ENCODE results near the gene VTI1A. TPM values are rescaled to one million over a fixed set of nuclear protein-coding genes. Genes with fewer than 3 reads are reported as not detected.

The VTI1A gene
- total RNA-seq, 1 experiment from 2014 or later = 28.6 TPM

GRCh38 chr10:112799726-112800510 is 352.9 kb downstream of the VTI1A start:
- DNase-seq = no peak
- intact Hi-C loops (cut with micrococcal nuclease; ENCODE audit: unreplicated experiment) = loop anchor here (2.0 to 10.0 kb wide), 3 partner anchors 57 to 235 kb away; no protein-coding TSS in a partner anchor
- peaks cover 4% of the 10 kb centered on the region for H3K36me3 Mint-ChIP-seq (ENCODE audit: insufficient read depth, unreplicated experiment)
- CTCF ChIA-PET = interaction anchor here (0.7 kb wide), 1 partner anchor 295 kb away, joined by 3 read pairs; no protein-coding TSS in a partner anchor
- no peak for TF ChIP-seq CTCF (IDR thresholded peaks at IDR 0.05; ENCODE audit: unreplicated experiment)
- no peaks in the 10 kb centered on the region for H3K9me3 Mint-ChIP-seq (ENCODE audit: low read depth, unreplicated experiment)
- no TSS peak for BruUV-seq (replicated peaks)
- H3K4me1 Mint-ChIP-seq (ENCODE audit: low read depth, unreplicated experiment) = peaks cover 51% of the 10 kb centered on the region
- H3K4me3 Mint-ChIP-seq (ENCODE audit: low read depth, unreplicated experiment) = no peak overlapping the region
- H3K27me3 Mint-ChIP-seq (ENCODE audit: unreplicated experiment) = no peaks in the 10 kb centered on the region
- H3K27ac Mint-ChIP-seq (ENCODE audit: unreplicated experiment) = peak overlapping the region; percentile 32

DNA sequence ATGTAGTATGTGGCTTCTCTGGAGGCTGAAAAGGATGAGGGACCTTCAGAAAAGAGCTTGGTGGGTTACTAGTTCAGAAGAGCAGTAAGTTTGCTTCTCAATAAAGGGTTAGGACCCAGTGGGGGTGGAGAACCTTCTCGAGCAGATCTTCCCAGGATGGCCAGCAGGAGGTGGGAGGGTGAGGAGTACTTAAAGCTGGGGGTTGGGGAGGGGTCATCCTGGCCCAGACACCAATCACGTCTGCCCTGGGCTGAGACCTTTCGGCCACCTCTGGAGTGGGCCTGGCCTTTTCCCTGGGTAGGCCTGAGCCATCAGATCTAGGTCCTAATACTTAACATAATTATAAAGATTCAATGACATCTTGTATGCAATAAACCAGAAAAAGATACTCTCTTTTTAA is 354.0 kb downstream of the VTI1A start:
- DNase-seq = no peak
- peaks cover 4% of the 10 kb centered on the region for H3K36me3 Mint-ChIP-seq (ENCODE audit: insufficient read depth, unreplicated experiment)
- intact Hi-C loops (cut with micrococcal nuclease; ENCODE audit: unreplicated experiment) = loop anchor here (2.0 to 10.0 kb wide), 3 partner anchors 58 to 236 kb away; no protein-coding TSS in a partner anchor
- H3K9me3 Mint-ChIP-seq (ENCODE audit: low read depth, unreplicated experiment) = no peaks in the 10 kb centered on the region
- peak overlapping the region; percentile 84 for H3K27ac Mint-ChIP-seq (ENCODE audit: unreplicated experiment)
- H3K4me1 Mint-ChIP-seq (ENCODE audit: low read depth, unreplicated experiment) = peaks cover 51% of the 10 kb centered on the region
- no TSS peak for BruUV-seq (replicated peaks)
- CTCF ChIA-PET = interaction anchor here (0.8 kb wide), 1 partner anchor 23 kb away, joined by 3 read pairs; no protein-coding TSS in a partner anchor
- no peaks in the 10 kb centered on the region for H3K27me3 Mint-ChIP-seq (ENCODE audit: unreplicated experiment)
- H3K4me3 Mint-ChIP-seq (ENCODE audit: low read depth, unreplicated experiment) = peak overlapping the region; percentile 21
- no peak for TF ChIP-seq CTCF (IDR thresholded peaks at IDR 0.05; ENCODE audit: unreplicated experiment)

DNA sequence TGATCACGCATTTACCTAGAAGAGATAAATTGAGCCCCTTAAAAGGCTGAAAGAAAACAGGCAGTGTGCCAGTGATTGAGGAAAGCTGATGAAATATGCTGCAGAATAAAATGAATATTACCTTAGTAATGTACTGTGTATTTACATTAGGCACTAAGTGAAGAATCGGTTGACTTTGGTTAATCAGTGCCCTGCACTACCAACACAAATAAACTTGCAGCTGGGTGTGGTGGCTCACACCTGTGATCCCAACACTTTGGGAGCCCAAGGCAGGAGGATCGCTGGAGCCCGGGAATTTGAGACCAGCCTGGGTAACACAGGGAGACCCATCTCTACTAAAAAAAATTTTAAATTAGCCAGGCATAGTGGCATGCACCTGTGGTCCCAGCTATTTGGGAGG is 354.7 kb downstream of the VTI1A start:
- Mint-ChIP-seq H3K27me3 (ENCODE audit: unreplicated experiment) (no peaks in the 10 kb centered on the region), H3K4me1 (ENCODE audit: low read depth, unreplicated experiment) (peaks cover 51% of the 10 kb centered on the region), H3K9me3 (ENCODE audit: low read depth, unreplicated experiment) (no peaks in the 10 kb centered on the region), H3K36me3 (ENCODE audit: insufficient read depth, unreplicated experiment) (peaks cover 4% of the 10 kb centered on the region), H3K27ac (ENCODE audit: unreplicated experiment) (peak overlapping the region; percentile 84), H3K4me3 (ENCODE audit: low read depth, unreplicated experiment) (peak overlapping the region; percentile 21)
- peak; percentile 28 for DNase-seq
- no peak for TF ChIP-seq CTCF (IDR thresholded peaks at IDR 0.05; ENCODE audit: unreplicated experiment)
- no TSS peak for BruUV-seq (replicated peaks)
- CTCF ChIA-PET = interaction anchor here (0.8 kb wide), 1 partner anchor 23 kb away, joined by 3 read pairs; no protein-coding TSS in a partner anchor
- intact Hi-C loops (cut with micrococcal nuclease; ENCODE audit: unreplicated experiment) = loop anchor here (2.0 to 10.0 kb wide), 3 partner anchors 59 to 237 kb away; no protein-coding TSS in a partner anchor

GRCh38 chr10:112802411-112803022 is 355.5 kb downstream of the VTI1A start:
- CTCF ChIA-PET = no interaction called here
- no peak for TF ChIP-seq CTCF (IDR thresholded peaks at IDR 0.05; ENCODE audit: unreplicated experiment)
- Mint-ChIP-seq H3K4me3 (ENCODE audit: low read depth, unreplicated experiment) (no peak overlapping the region), H3K9me3 (ENCODE audit: low read depth, unreplicated experiment) (no peaks in the 10 kb centered on the region), H3K4me1 (ENCODE audit: low read depth, unreplicated experiment) (peaks cover 51% of the 10 kb centered on the region), H3K36me3 (ENCODE audit: insufficient read depth, unreplicated experiment) (peaks cover 4% of the 10 kb centered on the region), H3K27me3 (ENCODE audit: unreplicated experiment) (no peaks in the 10 kb centered on the region), H3K27ac (ENCODE audit: unreplicated experiment) (peak overlapping the region; percentile 84)
- intact Hi-C loops (cut with micrococcal nuclease; ENCODE audit: unreplicated experiment) = loop anchor here (5.0 to 10.0 kb wide), 2 partner anchors 155 to 238 kb away; no protein-coding TSS in a partner anchor
- DNase-seq = no peak
- BruUV-seq (replicated peaks) = no TSS peak

Data from Calu3 (cell line).